Mesenchymal stem cell (in vitro differentiated cells and primary cell): ENCODE data around the gene MED13L.

Experiments
- DNase-seq: peaks from one replicate; pipeline ENCODE4 v3.0.0-alpha.2; 2013
- H2AFZ ChIP-seq: one replicate; pipeline ENCODE4 v1.6.1; 2013; ENCODE audit warnings: low read depth, mild to moderate bottlenecking, control low read depth, inconsistent platforms, low read length, moderate library complexity
- H2AK5ac ChIP-seq: 2 replicates; pipeline ENCODE4 v1.6.1; 2013; ENCODE audit warnings: low read length, moderate library complexity, mild to moderate bottlenecking, inconsistent platforms; ENCODE audit not compliant: severe bottlenecking
- H2BK120ac ChIP-seq: one replicate; pipeline ENCODE4 v1.6.1; 2013; ENCODE audit warnings: low read depth, mild to moderate bottlenecking, inconsistent platforms, low read length, moderate library complexity
- H2BK12ac ChIP-seq, 2 experiments: one replicate each; pipeline ENCODE4 v1.6.1; 2013; ENCODE audit warnings: inconsistent platforms in 2 of 2, low read length in 2 of 2, mild to moderate bottlenecking in 2 of 2, moderate library complexity in 2 of 2, control low read depth in 1 of 2
- H2BK15ac ChIP-seq: one replicate; pipeline ENCODE4 v1.6.1; 2013; ENCODE audit warnings: mild to moderate bottlenecking, low read depth, inconsistent platforms; ENCODE audit not compliant: poor library complexity, severe bottlenecking
- H2BK5ac ChIP-seq: 2 replicates; pipeline ENCODE4 v1.6.1; 2013; ENCODE audit warnings: low read depth, mild to moderate bottlenecking, low read length, control low read depth, inconsistent platforms; ENCODE audit not compliant: poor library complexity, severe bottlenecking
- H3K14ac ChIP-seq, 2 experiments: one replicate each; pipeline ENCODE4 v1.6.1; 2013; ENCODE audit warnings: inconsistent platforms in 2 of 2, low read length in 2 of 2, control low read depth in 1 of 2, mild to moderate bottlenecking in 1 of 2, moderate library complexity in 1 of 2
- H3K18ac ChIP-seq, 2 experiments: one replicate each; pipeline ENCODE4 v1.6.1; 2013; ENCODE audit warnings: inconsistent platforms in 2 of 2, low read length in 2 of 2, control low read depth in 1 of 2, low read depth in 1 of 2, mild to moderate bottlenecking in 1 of 2
- H3K23ac ChIP-seq, 2 experiments: one replicate each; pipeline ENCODE4 v1.6.1; 2013; ENCODE audit warnings: inconsistent platforms in 2 of 2, low read length in 2 of 2, mild to moderate bottlenecking in 2 of 2, moderate library complexity in 2 of 2, control low read depth in 1 of 2
- H3K27ac ChIP-seq: 2 replicates; pipeline ENCODE4 v1.5.1; 2013; ENCODE audit warnings: mild to moderate bottlenecking, moderate library complexity, low read length, control low read depth, inconsistent platforms; ENCODE audit not compliant: poor library complexity, severe bottlenecking
- H3K27me3 ChIP-seq, 2 experiments: 2 replicates each; pipeline versions ENCODE4 v1.6.1 to v1.7.0; 2013; ENCODE audit warnings: low read length in 2 of 2, mild to moderate bottlenecking in 2 of 2, moderate library complexity in 2 of 2, control low read depth in 1 of 2, inconsistent platforms in 1 of 2; ENCODE audit not compliant: control insufficient read depth in 1 of 2, insufficient read depth in 1 of 2
- H3K36me3 ChIP-seq, 2 experiments: 2 replicates each; pipeline versions ENCODE4 v1.6.1 to v1.7.0; 2013; ENCODE audit warnings: low read length in 2 of 2, control low read depth in 1 of 2, inconsistent platforms in 1 of 2, low read depth in 1 of 2, mild to moderate bottlenecking in 1 of 2; ENCODE audit not compliant: insufficient read depth in 2 of 2, control insufficient read depth in 1 of 2
- H3K4ac ChIP-seq, 2 experiments: one replicate each; pipeline ENCODE4 v1.6.1; 2013; ENCODE audit warnings: inconsistent platforms in 2 of 2, low read length in 2 of 2, mild to moderate bottlenecking in 2 of 2, moderate library complexity in 2 of 2, control low read depth in 1 of 2, low read depth in 1 of 2
- H3K4me1 ChIP-seq: 2 replicates; pipeline ENCODE4 v1.6.1; 2013; ENCODE audit warnings: low read depth, low read length, control low read depth; ENCODE audit not compliant: control insufficient read depth, insufficient read depth
- H3K4me2 ChIP-seq: 2 replicates; pipeline ENCODE4 v1.6.1; 2013; ENCODE audit warnings: low read length, mild to moderate bottlenecking, inconsistent platforms; ENCODE audit not compliant: poor library complexity, severe bottlenecking
- H3K4me3 ChIP-seq, 2 experiments: 2 replicates each; pipeline versions ENCODE4 v1.5.1 to v1.7.0; 2013; ENCODE audit warnings: low read length in 2 of 2, mild to moderate bottlenecking in 2 of 2, control low read depth in 1 of 2, low read depth in 1 of 2; ENCODE audit not compliant: insufficient read depth in 1 of 2
- H3K79me1 ChIP-seq: replicated peaks from 2 replicates; pipeline ENCODE4 v1.6.1; 2013; ENCODE audit warnings: mild to moderate bottlenecking, control low read depth, low read length, inconsistent platforms; ENCODE audit not compliant: poor library complexity, severe bottlenecking
- H3K9ac ChIP-seq: 2 replicates; pipeline ENCODE4 v1.7.0; 2013; ENCODE audit warnings: mild to moderate bottlenecking, low read length, moderate library complexity
- H3K9me3 ChIP-seq: 2 replicates; pipeline ENCODE4 v1.7.0; 2013; ENCODE audit warnings: mild to moderate bottlenecking, low read length; ENCODE audit not compliant: control insufficient read depth
- H4K8ac ChIP-seq: one replicate; pipeline ENCODE4 v1.6.1; 2013; ENCODE audit warnings: inconsistent platforms, mild to moderate bottlenecking, low read length, moderate library complexity
- H4K91ac ChIP-seq: one replicate; pipeline ENCODE4 v1.6.1; 2013; ENCODE audit warnings: mild to moderate bottlenecking, low read length, inconsistent platforms
- WGBS: methylation state at CpG from one replicate; pipeline ENCODE4 v1.1.7; 2013; ENCODE audit warnings: mixed read lengths; 5-methylcytosine and 5-hydroxymethylcytosine counted together

MED13L gene

DNA sequence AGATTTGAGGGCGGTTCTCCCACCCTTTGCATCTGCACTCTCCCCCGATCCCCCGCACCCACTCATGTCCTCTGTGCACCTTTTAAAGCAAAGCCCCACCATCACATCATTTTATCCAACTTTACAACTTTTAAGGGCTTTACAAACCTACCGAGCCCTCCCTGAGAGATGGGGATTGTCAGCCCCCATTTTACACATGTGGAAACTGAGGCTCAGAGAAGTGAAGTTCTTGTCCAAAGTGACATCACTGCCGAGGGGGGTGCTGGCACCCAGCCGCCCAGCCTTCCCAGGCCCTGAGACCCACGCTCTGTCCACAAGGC lies 334.2 kb downstream of the MED13L start:
- Histone ChIP-seq H4K91ac (no peak overlapping the region), H3K9ac (no peak overlapping the region)
- 94% methylated on average over 7 of the region's 7 CpGs for WGBS

DNA sequence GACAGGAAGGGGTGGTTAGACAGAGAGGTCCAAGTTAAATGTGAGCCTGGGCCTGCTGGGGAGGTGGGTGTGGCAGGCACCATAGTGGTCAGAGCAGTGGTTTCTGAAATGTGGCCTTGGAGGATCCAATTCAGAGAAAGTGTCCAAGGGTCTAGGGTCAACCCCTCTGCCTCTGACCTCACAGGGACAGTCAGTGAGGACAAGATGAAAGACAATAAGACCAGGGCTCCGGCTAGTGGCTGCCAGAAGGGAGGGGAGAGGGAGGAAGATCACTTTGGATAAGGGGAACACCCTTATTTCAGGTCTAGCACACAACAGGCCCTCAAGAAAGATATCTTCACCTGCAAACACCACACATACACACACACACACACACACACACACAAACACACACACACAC lies 335.1 kb downstream of the MED13L start:
- H3K23ac ChIP-seq: no peak overlapping the region
- no peak overlapping the region for H3K18ac ChIP-seq
- no peak overlapping the region for H2BK120ac ChIP-seq
- H3K27me3 ChIP-seq: no peaks in the 10 kb centered on the region
- H3K36me3 ChIP-seq: no peaks in the 10 kb centered on the region
- H4K91ac ChIP-seq: no peak overlapping the region
- DNase-seq: no peak
- H3K9me3 ChIP-seq: peaks cover 11% of the 10 kb centered on the region
- no peak overlapping the region for H3K4me3 ChIP-seq
- no peak overlapping the region for H3K4me2 ChIP-seq
- no peak overlapping the region for H2AK5ac ChIP-seq
- no peak overlapping the region for H3K9ac ChIP-seq
- no peak overlapping the region for H2BK5ac ChIP-seq
- H3K4ac ChIP-seq: no peak overlapping the region
- no peak overlapping the region for H4K8ac ChIP-seq
- peaks cover 4% of the 10 kb centered on the region for H3K4me1 ChIP-seq
- H2BK15ac ChIP-seq: no peak overlapping the region
- H3K14ac ChIP-seq: no peak overlapping the region
- no peak overlapping the region for H3K27ac ChIP-seq
- H2AFZ ChIP-seq: no peak overlapping the region
- H3K79me1 ChIP-seq: no peaks in the 10 kb centered on the region
- no peak overlapping the region for H2BK12ac ChIP-seq
- 83% methylated on average over 1 of the region's 1 CpG for WGBS

More for the DNA sequence above, 334.2 kb downstream of the MED13L start:
- Histone ChIP-seq H3K9me3 (peaks cover 11% of the 10 kb centered on the region), H3K79me1 (no peaks in the 10 kb centered on the region), H3K23ac (no peak overlapping the region), H2BK12ac (no peak overlapping the region), H2AFZ (no peak overlapping the region), H3K18ac (no peak overlapping the region), H2BK120ac (no peak overlapping the region), H3K27me3 (no peaks in the 10 kb centered on the region), H3K36me3 (no peaks in the 10 kb centered on the region), H2BK5ac (no peak overlapping the region), H2AK5ac (no peak overlapping the region), H3K14ac (no peak overlapping the region), H3K4me1 (peaks cover 4% of the 10 kb centered on the region), H4K8ac (no peak overlapping the region), H2BK15ac (no peak overlapping the region), H3K27ac (no peak overlapping the region), H3K4me2 (no peak overlapping the region), H3K4me3 (no peak overlapping the region), H3K4ac (no peak overlapping the region)
- DNase-seq: no peak

DNA sequence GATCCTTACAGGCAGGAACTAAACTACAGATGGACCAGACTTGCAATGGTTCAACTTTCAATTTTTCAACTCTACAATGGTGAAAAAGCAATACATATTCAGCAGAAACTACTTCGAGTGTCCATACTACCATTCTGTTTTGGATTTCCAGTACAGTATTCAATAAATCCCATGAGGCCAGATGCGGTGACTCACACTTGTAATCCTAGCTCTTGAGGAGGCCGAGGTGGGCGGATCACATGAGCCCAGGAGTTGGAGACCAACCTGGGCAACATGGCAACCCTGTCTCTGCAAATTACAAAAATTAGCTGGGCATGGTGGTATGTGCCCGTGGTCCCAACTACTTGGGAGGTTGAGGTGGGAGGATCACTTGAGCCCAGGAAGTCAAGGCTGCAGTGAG lies 336.1 kb downstream of the MED13L start:
- Histone ChIP-seq H4K91ac (no peak overlapping the region), H3K4me2 (no peak overlapping the region), H3K4me3 (no peak overlapping the region), H3K79me1 (no peaks in the 10 kb centered on the region), H3K4ac (no peak overlapping the region), H3K18ac (peak overlapping the region in 1 of 2 experiments; percentile 24), H3K36me3 (no peaks in the 10 kb centered on the region), H2BK5ac (no peak overlapping the region), H3K14ac (no peak overlapping the region), H3K27me3 (no peaks in the 10 kb centered on the region), H2AK5ac (no peak overlapping the region), H4K8ac (no peak overlapping the region), H3K27ac (no peak overlapping the region), H3K4me1 (peaks cover 4% of the 10 kb centered on the region), H3K9me3 (peaks cover 11% of the 10 kb centered on the region), H2BK12ac (no peak overlapping the region), H3K9ac (no peak overlapping the region), H2BK15ac (no peak overlapping the region), H2BK120ac (no peak overlapping the region), H2AFZ (no peak overlapping the region), H3K23ac (no peak overlapping the region)
- 83% methylated on average over 4 of the region's 5 CpGs for WGBS
- DNase-seq: peak; percentile 42

DNA sequence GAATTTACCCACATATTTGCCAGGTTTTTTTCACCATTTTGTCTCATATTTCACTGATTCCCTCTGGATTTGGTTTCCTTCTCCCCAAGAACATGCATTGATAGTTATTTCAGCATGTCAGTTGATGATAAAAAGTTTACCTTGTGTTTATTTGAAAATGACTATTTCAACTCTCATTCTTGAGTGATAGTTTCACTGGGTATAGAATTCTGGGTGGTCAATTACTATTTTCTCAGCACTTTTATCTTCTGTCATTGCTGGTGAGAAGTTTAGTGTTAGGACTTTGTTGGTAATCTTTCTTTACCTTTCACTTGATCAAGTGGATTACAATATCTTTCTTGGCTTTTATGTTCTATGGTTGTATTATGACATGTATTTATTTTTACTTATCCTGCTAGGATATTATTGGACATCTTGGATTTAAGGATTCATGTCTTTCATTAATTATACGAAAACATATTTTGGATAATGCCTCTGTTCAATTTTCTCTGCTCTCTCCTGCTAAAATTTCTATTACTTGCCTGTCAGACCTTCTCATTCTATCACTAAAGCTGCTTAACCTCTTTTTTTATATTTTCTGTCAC lies 338.6 kb downstream of the MED13L start:
- Histone ChIP-seq H3K4me2 (no peak overlapping the region), H3K27ac (no peak overlapping the region), H3K23ac (no peak overlapping the region), H4K91ac (no peak overlapping the region), H4K8ac (no peak overlapping the region), H3K4me3 (no peak overlapping the region), H3K14ac (no peak overlapping the region), H2BK5ac (no peak overlapping the region), H3K79me1 (no peaks in the 10 kb centered on the region), H3K27me3 (no peaks in the 10 kb centered on the region), H3K36me3 (no peaks in the 10 kb centered on the region), H3K9me3 (peaks cover 11% of the 10 kb centered on the region), H2BK120ac (no peak overlapping the region), H2BK12ac (no peak overlapping the region), H3K4ac (no peak overlapping the region), H2AK5ac (no peak overlapping the region), H3K4me1 (peaks cover 4% of the 10 kb centered on the region), H3K18ac (no peak overlapping the region), H2BK15ac (no peak overlapping the region), H3K9ac (no peak overlapping the region), H2AFZ (no peak overlapping the region)
- 79% methylated on average over 1 of the region's 1 CpG for WGBS
- no peak for DNase-seq
